Stomach (tissue), 9 donors: Measurements from ENCODE around the gene HIPK3. TPM values are rescaled to one million over a fixed set of nuclear protein-coding genes. Genes with fewer than 3 reads are reported as not detected.
A peak's percentile ranks its signal among the peaks of the same experiment; 100 is the strongest.

Experiments used
- DNase-seq, 2 donors: peaks; one replicate each; pipeline versions ENCODE4 v3.0.0 to v3.0.0-alpha.2; 2013 to 2019
- H3K27ac ChIP-seq, 5 donors: fragments of 200-600 bp in 4 of 5; sonication (generic) in 4 of 5; one replicate each; pipeline ENCODE4 v1.5.1; 2013 to 2019; ENCODE audit warnings: mild to moderate bottlenecking in 1 of 5, moderate library complexity in 1 of 5
- H3K27me3 ChIP-seq, 3 donors: fragments of 200-600 bp; sonication (generic); one replicate each; pipeline ENCODE4 v1.5.1; 2017 to 2019; ENCODE audit warnings: mixed run types in 1 of 3
- H3K36me3 ChIP-seq, 4 donors: fragments of 200-600 bp; sonication (generic); 1 replicate in 3 of 4; 2 replicates in 1 of 4; pipeline ENCODE4 v1.5.1; 2016 to 2019
- H3K4me1 ChIP-seq, 4 donors: fragments of 200-600 bp; sonication (generic); one replicate each; pipeline ENCODE4 v1.5.1; 2016 to 2019
- H3K4me3 ChIP-seq, 4 donors: fragments of 200-600 bp; sonication (generic) in 3 of 4; one replicate each; pipeline ENCODE4 v1.5.1; 2016 to 2019; ENCODE audit warnings: mild to moderate bottlenecking in 1 of 4
- H3K9me3 ChIP-seq, 4 donors: fragments of 200-600 bp; sonication (generic); one replicate each; pipeline ENCODE4 v1.5.1; 2016 to 2019
- CTCF ChIP-seq, 7 experiments: fragments of 450-650 bp in 4 of 7; fragments of 200-600 bp in 3 of 7; sonication (generic) in 3 of 7; IDR thresholded peaks; one replicate each; pipeline ENCODE4 v1.5.1; 2016 to 2019; ENCODE audit warnings: antibody characterized with exemption in 7 of 7, control low read depth in 2 of 7, mild to moderate bottlenecking in 1 of 7
- EP300 ChIP-seq: sonication (generic); formaldehyde crosslinking; IDR thresholded peaks from one replicate; pipeline ENCODE4 v1.6.1; 2017; ENCODE audit warnings: antibody characterized with exemption
- POLR2A ChIP-seq, 4 donors: fragments of 450-650 bp; IDR thresholded peaks; one replicate each; pipeline ENCODE4 v1.6.1; 2016; ENCODE audit warnings: antibody characterized with exemption in 4 of 4, control low read depth in 2 of 4, mild to moderate bottlenecking in 1 of 4, moderate library complexity in 1 of 4
- POLR2AphosphoS5 ChIP-seq, 3 donors: sonication (generic); formaldehyde crosslinking; IDR thresholded peaks; one replicate each; pipeline ENCODE4 v1.6.1; 2016; ENCODE audit warnings: antibody characterized with exemption in 3 of 3
- WGBS, 5 donors: extraction: QIAGEN DNeasy Blood & Tissue Kit in 3 of 5; methylation state at CpG; one replicate each; pipeline versions ENCODE4 v1.1.5 to v1.1.7; 2013 to 2018; 5-methylcytosine and 5-hydroxymethylcytosine counted together
- intact Hi-C: fragments of 100-400 bp; cut with DNase I; formaldehyde crosslinking; loops from one replicate; pipeline ENCODE4 v1.15.1; 2023; ENCODE audit warnings: low total_unique reads
- polyA plus RNA-seq, 3 donors: library from polyadenylated mRNA; stranded (reverse); fragments of 200-250 nt; gene quantifications; one replicate each; pipeline ENCODE4 v1.2.3, GENCODE V29; 2013
- total RNA-seq, 5 donors: library from RNA; depleted of rRNA; stranded (reverse); fragments of >200 nt; gene quantifications; one replicate each; pipeline versions ENCODE4 v1.1.0 to v1.2.3, GENCODE V29; 2014 to 2016
- donor health status: healthy with polysubstance abuse.
- donor health status: Bipolar disorder and iron deficiency.
- donor health status: healthy.

The HIPK3 gene
- total and polyA plus RNA-seq, 8 donors: 10.6 to 222 (median 67.4) TPM

GRCh38 chr11:33324302-33324985 is 67.3 kb downstream of the HIPK3 start:
- no peaks in the 10 kb centered on the region for H3K9me3 ChIP-seq
- H3K27ac ChIP-seq: peak overlapping the region in 1 of 5 donors; percentile 11
- H3K36me3 ChIP-seq: no peaks in the 10 kb centered on the region
- intact Hi-C loops: no loop called here
- WGBS, 5 donors: 67 to 82% (median 79%) methylated on average over 4 of the region's 4 CpGs
- H3K4me3 ChIP-seq: no peak overlapping the region
- peak in 1 of 2 donors; percentile 15 for DNase-seq
- no peak for TF ChIP-seq POLR2A (IDR thresholded peaks at IDR 0.05)
- no peak for TF ChIP-seq CTCF (IDR thresholded peaks at IDR 0.05)
- TF ChIP-seq POLR2AphosphoS5 (IDR thresholded peaks at IDR 0.05): no peak
- no peak for TF ChIP-seq EP300
- no peaks in the 10 kb centered on the region for H3K27me3 ChIP-seq
- H3K4me1 ChIP-seq: peaks cover 44 to 98% (median 66%) of the 10 kb centered on the region in 4 donors

GRCh38 chr11:33325451-33325850 is 68.3 kb downstream of the HIPK3 start:
- intact Hi-C loops: no loop called here
- TF ChIP-seq CTCF (IDR thresholded peaks at IDR 0.05) (no peak), EP300 (no peak), POLR2A (IDR thresholded peaks at IDR 0.05) (no peak), POLR2AphosphoS5 (IDR thresholded peaks at IDR 0.05) (no peak)
- H3K36me3 ChIP-seq: peaks cover 0 to 5% (median 4%) of the 10 kb centered on the region in 4 donors
- no peak for DNase-seq
- WGBS, 5 donors: 77 to 85% (median 80%) methylated on average over 5 of the region's 5 CpGs
- H3K4me3 ChIP-seq: no peak overlapping the region
- no peaks in the 10 kb centered on the region for H3K9me3 ChIP-seq
- H3K27ac ChIP-seq: peak overlapping the region in 1 of 5 donors; percentile 21
- peaks cover 33 to 97% (median 62%) of the 10 kb centered on the region in 4 donors for H3K4me1 ChIP-seq
- H3K27me3 ChIP-seq: no peaks in the 10 kb centered on the region

DNA sequence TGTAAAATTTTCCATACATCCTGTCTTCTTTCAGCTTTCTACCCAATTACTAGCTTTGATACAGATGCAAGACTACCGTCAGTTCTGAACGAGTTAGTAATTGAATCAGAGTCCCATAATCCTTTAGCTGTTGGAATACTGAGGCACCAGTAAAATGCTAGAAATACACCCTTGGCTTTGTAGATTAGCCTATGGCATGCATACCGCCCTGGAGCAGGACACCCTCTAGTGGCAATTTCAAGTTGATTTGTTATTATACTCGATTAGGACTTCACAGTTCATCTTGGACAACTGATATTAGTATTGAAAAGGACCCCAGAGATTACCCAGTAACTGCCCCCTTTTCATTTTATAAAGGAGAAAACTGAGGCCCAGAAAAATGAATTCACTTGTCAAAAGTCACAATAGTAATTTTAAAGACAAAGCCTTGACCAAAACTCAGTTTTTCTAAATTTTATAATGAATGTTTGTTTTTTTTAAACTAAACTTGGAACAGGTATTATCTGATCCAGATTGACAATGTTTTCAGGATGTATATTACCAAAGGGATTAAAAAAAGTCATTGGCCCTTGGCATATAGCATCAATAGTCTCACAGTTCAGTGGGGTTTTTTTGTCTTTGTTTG is 72.6 kb downstream of the HIPK3 start:
- no peak overlapping the region for H3K27ac ChIP-seq
- TF ChIP-seq POLR2A (IDR thresholded peaks at IDR 0.05) (no peak), EP300 (no peak), CTCF (IDR thresholded peaks at IDR 0.05) (peak in 5 of 7 experiments; percentile 20 to 65 (median 49)), POLR2AphosphoS5 (IDR thresholded peaks at IDR 0.05) (peak in 2 of 3 donors; percentile 7 to 50)
- no peaks in the 10 kb centered on the region for H3K27me3 ChIP-seq
- no peaks in the 10 kb centered on the region for H3K9me3 ChIP-seq
- WGBS, 5 donors: 9 to 18% (median 14%) methylated on average over 4 of the region's 4 CpGs
- no peak overlapping the region for H3K4me3 ChIP-seq
- peak; percentile 55 to 88 for DNase-seq
- intact Hi-C loops: loop anchor here (5.0 kb wide), 1 partner anchor 163 kb away; no protein-coding TSS in a partner anchor
- peaks cover 0 to 25% (median 13%) of the 10 kb centered on the region in 4 donors for H3K36me3 ChIP-seq
- H3K4me1 ChIP-seq: peaks cover 9 to 69% (median 38%) of the 10 kb centered on the region in 4 donors

DNA sequence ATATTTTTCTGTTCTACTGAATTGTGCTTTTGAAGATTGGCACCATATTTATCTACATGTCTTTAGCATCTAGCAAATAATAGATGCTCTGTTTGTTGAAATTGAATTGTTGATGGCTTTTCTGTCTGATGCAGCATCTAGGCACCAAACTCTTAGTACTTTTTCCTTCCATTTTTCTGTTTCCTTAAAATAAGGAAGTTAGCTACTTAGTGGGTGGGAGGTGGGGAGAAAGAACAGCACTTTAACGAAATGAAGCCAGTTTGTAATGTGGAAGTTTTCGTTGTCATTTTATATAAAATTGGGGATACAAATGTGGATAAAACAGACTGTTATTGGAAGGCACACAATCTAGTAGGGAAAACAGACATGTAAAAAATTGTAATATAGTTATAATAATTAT is 76.6 kb downstream of the HIPK3 start:
- DNase-seq: no peak
- Histone ChIP-seq H3K9me3 (no peaks in the 10 kb centered on the region), H3K27ac (no peak overlapping the region), H3K4me1 (peaks cover 0 to 31% (median 13%) of the 10 kb centered on the region in 4 donors), H3K27me3 (no peaks in the 10 kb centered on the region), H3K36me3 (peaks cover 2 to 42% (median 30%) of the 10 kb centered on the region in 4 donors), H3K4me3 (no peak overlapping the region)
- WGBS, 5 donors: 80 to 89% (median 86%) methylated on average over 2 of the region's 2 CpGs
- TF ChIP-seq CTCF (IDR thresholded peaks at IDR 0.05) (no peak), EP300 (no peak), POLR2A (IDR thresholded peaks at IDR 0.05) (no peak), POLR2AphosphoS5 (IDR thresholded peaks at IDR 0.05) (no peak)
- intact Hi-C loops: loop anchor here (5.0 kb wide), 1 partner anchor 167 kb away; no protein-coding TSS in a partner anchor
